OCI-LY3 (cell line): ENCODE data around the gene HYLS1.
"Not testable (repeated sequence)": the region's sequence is repeated elsewhere in the genome, so short reads cannot be mapped to it uniquely, and the experiment has no call there.

Experiments
- H2AFZ ChIP-seq: fragments of 200-600, 300-600 bp; shearing (Covaris generic); 2 replicates; pipeline ENCODE4 v1.6.0; 2014; ENCODE audit warnings: antibody characterized with exemption, low read depth, low read length
- H3K27ac ChIP-seq: fragments of 200-600, 300-600 bp; sonication (generic); 2 replicates; pipeline ENCODE4 v1.5.1; 2014; ENCODE audit warnings: mild to moderate bottlenecking, low read length, moderate library complexity, mixed read lengths
- H3K27me3 ChIP-seq: fragments of 200-600, 300-600 bp; sonication (generic); 2 replicates; pipeline ENCODE4 v1.6.1; 2014; ENCODE audit warnings: low read depth, low read length, mixed read lengths
- H3K36me3 ChIP-seq: fragments of 200-600, 300-600 bp; sonication (generic); replicated peaks from 2 replicates; pipeline ENCODE3; 2014; ENCODE audit warnings: low read depth, low read length, mixed read lengths
- H3K4me1 ChIP-seq: fragments of 300-600, 200-600 bp; sonication (generic); 2 replicates; pipeline ENCODE4 v1.6.1; 2014; ENCODE audit warnings: low read length, mixed read lengths
- H3K4me2 ChIP-seq: fragments of 200-600, 300-600 bp; sonication (generic); 2 replicates; pipeline ENCODE4 v1.6.1; 2014; ENCODE audit warnings: low read length, mixed read lengths
- H3K4me3 ChIP-seq: fragments of 300-600, 200-600 bp; sonication (generic); 2 replicates; pipeline ENCODE4 v1.5.1; 2014; ENCODE audit warnings: antibody characterized with exemption, mild to moderate bottlenecking, low read length, moderate library complexity
- H3K79me2 ChIP-seq: fragments of 300-600, 200-600 bp; shearing (Covaris generic); 2 replicates; pipeline ENCODE4 v1.6.1; 2014; ENCODE audit warnings: mild to moderate bottlenecking, low read length, mixed read lengths
- H3K9ac ChIP-seq: fragments of 300-600, 200-600 bp; shearing (Covaris generic); 2 replicates; pipeline ENCODE4 v1.6.0; 2014; ENCODE audit warnings: mild to moderate bottlenecking, low read length, moderate library complexity
- H3K9me3 ChIP-seq: fragments of 200-600, 300-600 bp; shearing (Covaris generic); 2 replicates; pipeline ENCODE4 v1.6.1; 2014; ENCODE audit warnings: low read length, mixed read lengths; ENCODE audit not compliant: insufficient read depth
- H4K20me1 ChIP-seq: fragments of 200-600, 300-600 bp; sonication (generic); 2 replicates; pipeline ENCODE4 v1.6.1; 2016; ENCODE audit warnings: low read length, mixed read lengths; ENCODE audit not compliant: insufficient read depth
- EZH2phosphoT487 ChIP-seq: fragments of 200-600 bp; shearing (Covaris generic); IDR thresholded peaks from 2 replicates; pipeline ENCODE4 v1.6.1; 2018; ENCODE audit warnings: antibody characterized with exemption, mixed run types, low read depth
- TF ChIP-seq, protein P1 (sequence below): fragments of 200-600, 300-600 bp; sonication (generic); IDR thresholded peaks from 2 replicates; pipeline ENCODE4 v1.5.1; 2014; ENCODE audit warnings: antibody characterized with exemption, low read length, low read depth

The HYLS1 gene, protein sequence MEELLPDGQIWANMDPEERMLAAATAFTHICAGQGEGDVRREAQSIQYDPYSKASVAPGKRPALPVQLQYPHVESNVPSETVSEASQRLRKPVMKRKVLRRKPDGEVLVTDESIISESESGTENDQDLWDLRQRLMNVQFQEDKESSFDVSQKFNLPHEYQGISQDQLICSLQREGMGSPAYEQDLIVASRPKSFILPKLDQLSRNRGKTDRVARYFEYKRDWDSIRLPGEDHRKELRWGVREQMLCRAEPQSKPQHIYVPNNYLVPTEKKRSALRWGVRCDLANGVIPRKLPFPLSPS

DNA sequence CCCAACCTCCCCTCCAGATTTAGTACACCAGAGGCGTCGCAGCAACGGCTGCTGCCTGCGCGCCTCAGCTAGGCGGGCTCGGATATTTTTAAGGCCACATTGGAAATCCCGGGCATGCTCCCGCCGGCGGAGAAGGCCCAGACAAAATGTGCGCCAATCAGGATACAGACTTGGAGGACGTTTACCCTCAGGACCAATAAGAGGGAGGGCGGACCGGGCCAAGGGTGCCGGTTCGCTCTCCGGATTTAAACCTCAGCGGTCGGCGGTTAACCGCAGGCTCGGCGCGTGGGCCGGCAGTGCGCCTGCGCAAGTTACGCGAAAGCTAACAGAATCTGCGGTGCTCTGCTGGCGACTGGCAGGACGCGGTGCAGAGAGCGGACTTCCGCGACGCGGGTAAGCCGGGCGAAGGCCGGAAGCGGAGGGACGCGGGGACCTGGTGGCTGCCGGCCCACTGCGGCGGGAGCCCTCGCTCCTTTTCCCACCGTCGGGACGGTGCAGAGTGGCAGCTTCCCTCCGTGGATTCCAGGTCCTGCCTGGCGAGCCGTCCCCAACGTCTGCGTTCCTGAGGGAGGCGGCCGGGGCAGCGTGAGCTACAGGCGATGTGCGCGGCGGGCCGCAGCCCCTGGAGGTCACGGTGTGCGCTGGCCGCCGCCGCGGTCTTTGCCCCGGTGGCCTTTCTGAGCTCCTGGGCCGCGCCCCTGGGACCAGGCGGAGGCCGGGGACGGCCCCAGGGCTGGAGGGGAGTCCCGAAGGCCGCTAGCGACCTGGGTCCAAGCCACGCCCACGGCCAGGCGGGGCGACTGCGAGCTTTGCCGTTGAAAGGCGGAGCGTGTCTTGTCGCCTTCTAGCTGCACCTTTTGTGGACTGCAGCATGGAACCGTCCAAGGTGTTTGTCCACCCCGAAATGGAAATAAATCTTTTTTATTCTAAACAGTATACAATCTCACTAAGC is at the start of gene HYLS1:
Gene HYLS1 (plus strand): TSS at position 296 of the 952 bp plus-strand sequence. CDS start 11,701 bp downstream, outside the sequence.
- Histone ChIP-seq H3K27me3 (no peaks in the 10 kb centered on the region), H3K4me2 (peak within 1 kb of the TSS; percentile 64), H3K4me1 (peaks cover 12% of the 10 kb centered on the region; the same call in 1 of the 2 replicates), H3K4me3 (peak within 1 kb of the TSS; percentile 76), H4K20me1 (no peaks in the 10 kb centered on the region; the same call in 1 of the 2 replicates), H3K9me3 (no peaks in the 10 kb centered on the region), H3K27ac (peak within 1 kb of the TSS; percentile 80), H3K36me3 (peaks cover 28% of the 10 kb centered on the region), H3K9ac (peak within 1 kb of the TSS; percentile 91), H2AFZ (peak within 1 kb of the TSS; percentile 38), H3K79me2 (peaks cover 46% of the 10 kb centered on the region)
- TF ChIP-seq, protein P1, sequence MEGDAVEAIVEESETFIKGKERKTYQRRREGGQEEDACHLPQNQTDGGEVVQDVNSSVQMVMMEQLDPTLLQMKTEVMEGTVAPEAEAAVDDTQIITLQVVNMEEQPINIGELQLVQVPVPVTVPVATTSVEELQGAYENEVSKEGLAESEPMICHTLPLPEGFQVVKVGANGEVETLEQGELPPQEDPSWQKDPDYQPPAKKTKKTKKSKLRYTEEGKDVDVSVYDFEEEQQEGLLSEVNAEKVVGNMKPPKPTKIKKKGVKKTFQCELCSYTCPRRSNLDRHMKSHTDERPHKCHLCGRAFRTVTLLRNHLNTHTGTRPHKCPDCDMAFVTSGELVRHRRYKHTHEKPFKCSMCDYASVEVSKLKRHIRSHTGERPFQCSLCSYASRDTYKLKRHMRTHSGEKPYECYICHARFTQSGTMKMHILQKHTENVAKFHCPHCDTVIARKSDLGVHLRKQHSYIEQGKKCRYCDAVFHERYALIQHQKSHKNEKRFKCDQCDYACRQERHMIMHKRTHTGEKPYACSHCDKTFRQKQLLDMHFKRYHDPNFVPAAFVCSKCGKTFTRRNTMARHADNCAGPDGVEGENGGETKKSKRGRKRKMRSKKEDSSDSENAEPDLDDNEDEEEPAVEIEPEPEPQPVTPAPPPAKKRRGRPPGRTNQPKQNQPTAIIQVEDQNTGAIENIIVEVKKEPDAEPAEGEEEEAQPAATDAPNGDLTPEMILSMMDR: peak; percentile 38
- TF ChIP-seq EZH2phosphoT487: no peak

DNA sequence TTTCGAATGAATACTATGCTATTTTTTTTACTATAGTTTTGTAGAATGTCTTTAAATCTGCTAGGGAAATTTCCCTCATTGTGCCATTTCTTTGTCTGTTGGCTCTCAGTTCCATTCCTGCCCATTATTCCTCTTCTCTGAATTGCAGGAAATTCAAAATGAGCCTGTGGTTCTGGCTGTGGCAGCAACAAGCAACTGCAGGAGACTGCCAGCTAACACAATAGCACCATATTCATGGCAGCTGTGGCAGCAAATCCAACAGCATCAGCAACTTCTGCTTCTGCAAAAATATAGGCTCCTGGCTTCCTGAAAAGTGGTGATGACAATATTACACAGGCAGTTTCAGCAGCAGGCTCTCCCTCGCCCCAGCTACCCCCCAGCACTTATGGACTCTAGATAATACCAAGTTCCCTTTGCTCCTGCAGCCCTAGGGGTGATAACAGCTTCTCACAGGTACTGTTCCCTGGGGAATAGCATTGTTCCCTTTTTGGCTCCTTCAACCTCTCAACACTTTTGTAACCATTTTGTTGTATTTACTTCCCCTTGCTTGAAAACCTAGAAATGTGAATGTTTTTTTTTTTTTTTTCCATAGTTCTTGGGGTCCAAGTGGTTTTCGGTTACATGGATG is 45.0 kb upstream of the HYLS1 start:
- no peak for TF ChIP-seq EZH2phosphoT487
- TF ChIP-seq, protein P1: no peak
- Histone ChIP-seq H3K79me2 (no peaks in the 10 kb centered on the region), H3K4me1 (no peaks in the 10 kb centered on the region), H2AFZ (no peak overlapping the region), H4K20me1 (no peaks in the 10 kb centered on the region), H3K4me2 (no peak overlapping the region), H3K27ac (no peak overlapping the region), H3K27me3 (no peaks in the 10 kb centered on the region), H3K36me3 (no peaks in the 10 kb centered on the region), H3K9ac (no peak overlapping the region), H3K4me3 (no peak overlapping the region), H3K9me3 (no peaks in the 10 kb centered on the region; the same call in 1 of the 2 replicates)

DNA sequence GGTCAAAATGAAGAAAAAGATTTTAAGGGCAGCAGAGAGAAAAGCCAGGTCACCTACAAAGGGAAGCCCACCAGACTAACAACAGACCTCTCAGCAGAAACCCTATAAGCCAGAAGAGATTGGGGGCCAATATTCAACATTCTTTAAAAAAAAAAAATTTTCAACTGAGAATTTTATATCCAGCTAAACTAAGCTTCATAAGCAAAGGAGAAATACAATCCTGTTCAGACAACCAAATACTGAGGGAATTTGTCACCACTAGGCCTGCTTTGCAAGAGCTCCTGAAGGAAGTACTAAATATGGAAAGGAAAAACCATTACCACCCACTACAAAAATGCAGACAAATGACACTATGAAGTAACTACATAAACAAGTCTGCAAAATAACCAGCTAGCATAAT is 41.3 kb upstream of the HYLS1 start:
- H3K27ac ChIP-seq: no peak overlapping the region
- TF ChIP-seq, protein P1: no peak
- TF ChIP-seq EZH2phosphoT487: no peak
- H3K79me2 ChIP-seq: no peaks in the 10 kb centered on the region
- H4K20me1 ChIP-seq: no peaks in the 10 kb centered on the region
- no peak overlapping the region for H3K9ac ChIP-seq
- no peak overlapping the region for H3K4me2 ChIP-seq
- no peak overlapping the region for H3K4me3 ChIP-seq
- no peaks in the 10 kb centered on the region for H3K36me3 ChIP-seq
- no peaks in the 10 kb centered on the region for H3K4me1 ChIP-seq
- H2AFZ ChIP-seq: no peak overlapping the region
- no peaks in the 10 kb centered on the region for H3K27me3 ChIP-seq
- H3K9me3 ChIP-seq: no peaks in the 10 kb centered on the region; the same call in 1 of the 2 replicates

DNA sequence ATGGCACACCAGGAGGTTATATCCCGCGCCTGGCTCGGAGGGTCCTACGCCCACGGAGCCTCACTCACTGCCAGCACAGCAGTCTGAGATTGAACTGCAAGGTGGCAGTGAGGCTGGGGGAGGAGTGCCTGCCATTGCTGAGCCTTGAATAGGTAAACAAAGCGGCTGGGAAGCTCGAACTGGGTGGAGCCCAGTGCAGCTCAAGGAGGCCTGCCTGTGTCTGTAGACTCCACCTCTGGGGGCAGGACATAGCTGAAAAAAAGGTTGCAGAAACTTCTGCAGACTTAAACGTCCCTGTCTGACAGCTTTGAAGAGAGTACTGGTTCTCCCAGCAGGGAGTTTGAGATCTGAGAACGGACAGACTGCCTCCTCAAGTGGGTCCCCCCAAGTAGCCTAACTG is 29.8 kb upstream of the HYLS1 start:
- H4K20me1 ChIP-seq, H3K4me2 ChIP-seq, H3K36me3 ChIP-seq, H3K9me3 ChIP-seq, H3K79me2 ChIP-seq, H3K27ac ChIP-seq, H3K27me3 ChIP-seq, H3K4me3 ChIP-seq, H2AFZ ChIP-seq, H3K4me1 ChIP-seq, H3K9ac ChIP-seq: not testable (repeated sequence)

DNA sequence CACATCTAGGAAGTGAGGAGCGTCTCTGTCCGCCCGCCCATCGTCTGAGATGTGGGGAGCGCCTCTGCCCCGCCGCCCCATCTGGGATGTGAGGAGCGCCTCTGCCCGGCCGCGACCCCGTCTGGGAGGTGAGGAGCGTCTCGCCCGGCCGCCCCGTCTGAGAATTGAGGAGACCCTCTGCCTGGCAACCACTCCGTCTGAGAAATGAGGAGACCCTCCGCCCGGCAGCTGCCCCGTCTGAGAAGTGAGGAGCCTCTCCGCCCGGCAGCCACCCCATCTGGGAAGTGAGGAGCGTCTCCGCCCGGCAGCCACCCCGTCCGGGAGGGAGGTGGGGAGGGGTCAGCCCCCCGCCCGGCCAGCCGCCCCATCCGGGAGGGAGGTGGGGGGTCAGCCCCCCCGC is 24.7 kb upstream of the HYLS1 start:
- not testable (repeated sequence) for H2AFZ ChIP-seq, H4K20me1 ChIP-seq, H3K79me2 ChIP-seq, H3K36me3 ChIP-seq, H3K27ac ChIP-seq, H3K9me3 ChIP-seq, H3K27me3 ChIP-seq, H3K4me2 ChIP-seq, H3K9ac ChIP-seq, H3K4me1 ChIP-seq, H3K4me3 ChIP-seq

DNA sequence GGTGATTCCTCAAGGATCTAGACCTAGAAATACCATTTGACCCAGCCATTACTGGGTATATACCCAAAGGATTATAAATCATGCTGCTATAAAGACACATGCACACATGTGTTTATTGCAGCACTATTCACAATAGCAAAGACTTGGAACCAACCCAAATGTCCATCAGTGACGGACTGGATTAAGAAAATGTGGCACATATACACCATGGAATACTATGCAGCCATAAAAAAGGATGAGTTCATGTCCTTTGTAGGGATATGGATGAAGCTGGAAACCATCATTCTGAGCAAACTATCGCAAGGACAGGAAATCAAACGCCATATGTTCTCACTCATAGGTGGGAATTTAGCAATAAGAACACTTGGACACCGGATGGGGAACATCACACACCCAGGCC is 22.1 kb upstream of the HYLS1 start:
- not testable (repeated sequence) for H3K27ac ChIP-seq, H3K9me3 ChIP-seq, H3K4me3 ChIP-seq, H3K4me1 ChIP-seq, H3K27me3 ChIP-seq, H3K79me2 ChIP-seq, H3K36me3 ChIP-seq, H2AFZ ChIP-seq, H3K9ac ChIP-seq, H3K4me2 ChIP-seq, H4K20me1 ChIP-seq
